Upper lobe of left lung (tissue), 4 donors: ENCODE results near the gene MBD5.

Source experiments
- CTCF ChIP-seq, 6 experiments: fragments of 450-650 bp in 4 of 6; fragments of 200-600 bp in 2 of 6; sonication (generic) in 2 of 6; IDR thresholded peaks; one replicate each; pipeline ENCODE4 v1.5.1; 2016 to 2019; ENCODE audit warnings: antibody characterized with exemption in 6 of 6
- EP300 ChIP-seq, 4 donors: sonication (generic); formaldehyde crosslinking; IDR thresholded peaks; one replicate each; pipeline ENCODE4 v1.5.1; 2017; ENCODE audit warnings: antibody characterized with exemption in 4 of 4, control low read depth in 2 of 4
- POLR2A ChIP-seq, 4 donors: fragments of 450-650 bp; IDR thresholded peaks; one replicate each; pipeline ENCODE4 v1.5.1; 2016 to 2017; ENCODE audit warnings: antibody characterized with exemption in 4 of 4, mild to moderate bottlenecking in 2 of 4
- POLR2AphosphoS5 ChIP-seq, 2 donors: sonication (generic); formaldehyde crosslinking; IDR thresholded peaks; one replicate each; pipeline ENCODE4 v1.5.1; 2017; ENCODE audit warnings: antibody characterized with exemption in 2 of 2

GRCh38 chr2:148540022-148540421 is 519.1 kb downstream of the MBD5 start:
- TF ChIP-seq CTCF (IDR thresholded peaks at IDR 0.05) (no peak), POLR2AphosphoS5 (IDR thresholded peaks at IDR 0.05) (no peak), POLR2A (IDR thresholded peaks at IDR 0.05) (no peak), EP300 (IDR thresholded peaks at IDR 0.05) (no peak)
